Mesodermal cell (in vitro differentiated cells): ENCODE data around the gene TMBIM6.

Experiments
- H3K27ac ChIP-seq: 2 replicates; pipeline ENCODE4 v1.7.0; 2013; ENCODE audit warnings: mild to moderate bottlenecking, low read depth, low read length, moderate library complexity; ENCODE audit not compliant: severe bottlenecking
- H3K36me3 ChIP-seq: 2 replicates; pipeline ENCODE4 v1.7.1; 2013; ENCODE audit warnings: mild to moderate bottlenecking, low read length, moderate library complexity; ENCODE audit not compliant: control insufficient read depth, insufficient read depth
- H3K4me1 ChIP-seq: one replicate; pipeline ENCODE4 v1.7.1; 2013; ENCODE audit warnings: mild to moderate bottlenecking, low read length; ENCODE audit not compliant: insufficient read depth, control insufficient read depth, poor library complexity, severe bottlenecking
- H3K4me3 ChIP-seq: 2 replicates; pipeline ENCODE4 v1.7.0; 2013; ENCODE audit warnings: low read length, control low read depth, mild to moderate bottlenecking; ENCODE audit not compliant: insufficient read depth, poor library complexity, severe bottlenecking; ENCODE audit errors: extremely low read depth
- H3K9me3 ChIP-seq: 2 replicates; pipeline ENCODE4 v1.7.1; 2013; ENCODE audit warnings: mild to moderate bottlenecking, low read length, moderate library complexity; ENCODE audit not compliant: control insufficient read depth
- WGBS, 2 experiments: methylation state at CpG; one replicate each; pipeline ENCODE4 v1.1.5; 2013; ENCODE audit warnings: missing lambda C conversion rate in 2 of 2; ENCODE audit not compliant: insufficient coverage in 2 of 2; 5-methylcytosine and 5-hydroxymethylcytosine counted together

Gene TMBIM6

DNA sequence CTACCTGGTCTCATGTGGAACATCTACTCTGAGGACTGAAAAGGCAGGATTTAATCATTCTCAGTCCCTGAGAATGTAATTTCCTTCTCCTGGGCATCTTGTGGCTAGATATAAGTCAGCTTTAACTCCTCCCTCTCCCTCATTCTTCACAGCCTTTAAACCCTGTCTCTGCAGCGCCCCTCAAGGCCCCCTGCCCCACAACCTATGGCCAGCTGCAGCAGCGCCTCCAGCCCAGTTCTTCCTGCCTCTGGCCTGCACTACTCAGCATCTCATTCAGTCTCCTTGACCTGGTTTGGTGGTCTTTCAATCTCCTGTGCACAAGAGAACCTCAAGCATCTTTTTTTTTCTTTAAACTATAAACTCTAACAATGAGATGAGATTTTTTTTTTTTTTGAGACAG lies 57.6 kb downstream of the TMBIM6 start:
- H3K36me3 ChIP-seq: peaks cover 93% of the 10 kb centered on the region
- H3K9me3 ChIP-seq: no peaks in the 10 kb centered on the region
- H3K27ac ChIP-seq: no peak overlapping the region
- H3K4me3 ChIP-seq: no peak overlapping the region
- WGBS, 2 experiments: 100% methylated on average over 1 of the region's 2 CpGs
- no peaks in the 10 kb centered on the region for H3K4me1 ChIP-seq

DNA sequence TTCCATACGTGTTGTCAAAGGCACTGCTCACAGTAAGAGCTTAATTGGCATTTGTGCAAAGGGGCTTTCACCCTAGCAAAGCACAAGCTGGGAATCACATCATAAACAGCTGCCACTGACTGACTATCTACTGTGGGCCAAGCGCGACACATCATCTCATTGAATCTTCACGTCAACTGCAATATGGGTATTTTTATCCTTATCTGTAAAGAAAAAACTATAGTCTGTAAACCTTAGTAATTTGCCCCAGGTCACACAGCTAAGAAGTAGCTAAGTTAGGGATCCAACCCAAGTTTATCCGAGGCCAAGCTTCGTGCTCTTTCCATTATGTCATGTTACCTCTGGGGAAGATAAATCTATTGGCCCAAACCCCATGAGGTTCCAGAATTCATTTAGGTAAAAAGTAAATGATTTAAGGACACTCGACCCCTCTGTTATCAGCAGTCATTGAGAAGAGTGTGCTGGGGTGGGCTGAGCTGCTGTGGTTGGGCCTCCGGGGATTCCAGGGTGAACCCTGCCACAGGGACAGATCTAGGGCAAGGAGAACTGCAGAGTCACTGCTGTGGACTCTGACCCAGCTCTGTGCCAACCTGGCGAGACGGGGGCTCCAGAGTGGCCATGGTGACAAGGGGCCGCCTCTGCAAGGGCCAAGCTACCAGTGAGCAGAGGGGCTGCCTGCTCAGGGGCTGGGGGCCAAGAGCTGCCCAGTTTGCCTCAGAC lies 59.2 kb downstream of the TMBIM6 start:
- WGBS, 2 experiments: 98 to 99% methylated on average over 6 to 7 of the region's 11 CpGs
- peaks cover 93% of the 10 kb centered on the region for H3K36me3 ChIP-seq
- H3K4me1 ChIP-seq: no peaks in the 10 kb centered on the region
- no peak overlapping the region for H3K4me3 ChIP-seq
- no peak overlapping the region for H3K27ac ChIP-seq
- no peaks in the 10 kb centered on the region for H3K9me3 ChIP-seq

DNA sequence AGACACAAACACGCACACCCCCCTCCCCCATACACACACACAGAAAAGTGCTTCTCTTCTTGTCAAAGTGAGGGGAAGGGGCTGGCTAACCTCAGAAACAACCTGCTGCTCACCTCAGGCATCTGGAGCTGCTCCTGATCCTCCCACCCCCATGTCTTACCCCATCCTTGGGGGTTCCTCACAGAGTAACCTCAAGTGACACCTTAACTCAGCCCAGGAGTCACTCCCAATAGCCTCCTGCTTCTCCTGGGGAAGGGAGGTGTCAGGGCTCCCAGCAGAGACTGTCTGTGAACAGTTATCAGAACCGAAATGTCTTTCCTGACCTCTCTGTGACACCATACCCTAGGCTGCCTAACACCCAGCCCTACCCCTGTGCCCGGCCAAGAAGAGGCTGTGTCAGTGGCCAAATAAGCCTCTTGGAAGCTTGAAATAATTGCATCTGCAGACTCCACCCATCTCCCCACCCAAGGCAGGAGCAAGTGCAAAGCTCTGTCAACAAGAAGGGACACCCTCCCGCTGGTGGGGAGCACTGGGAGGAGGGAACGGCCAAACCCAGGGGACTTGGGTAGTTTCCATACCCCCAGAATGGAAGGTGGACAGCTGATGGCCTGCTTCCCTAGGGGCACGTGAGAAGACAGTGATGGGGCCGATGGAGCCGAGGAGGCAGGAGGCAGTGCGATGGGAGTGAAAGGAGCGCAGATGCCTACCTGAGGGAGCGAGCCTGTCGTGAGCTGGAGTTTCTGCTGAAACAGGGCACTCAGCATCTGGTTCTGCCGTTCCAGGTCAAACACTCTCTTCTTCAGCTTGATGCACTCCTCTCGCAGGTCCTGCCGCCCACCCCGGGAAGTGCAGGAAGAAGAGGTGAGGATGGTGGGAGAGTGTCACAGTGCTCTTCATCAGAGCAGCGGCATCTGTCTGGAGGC lies 60.0 kb downstream of the TMBIM6 start:
- 89 to 99% methylated on average over 13 of the region's 17 CpGs for WGBS, 2 experiments

DNA sequence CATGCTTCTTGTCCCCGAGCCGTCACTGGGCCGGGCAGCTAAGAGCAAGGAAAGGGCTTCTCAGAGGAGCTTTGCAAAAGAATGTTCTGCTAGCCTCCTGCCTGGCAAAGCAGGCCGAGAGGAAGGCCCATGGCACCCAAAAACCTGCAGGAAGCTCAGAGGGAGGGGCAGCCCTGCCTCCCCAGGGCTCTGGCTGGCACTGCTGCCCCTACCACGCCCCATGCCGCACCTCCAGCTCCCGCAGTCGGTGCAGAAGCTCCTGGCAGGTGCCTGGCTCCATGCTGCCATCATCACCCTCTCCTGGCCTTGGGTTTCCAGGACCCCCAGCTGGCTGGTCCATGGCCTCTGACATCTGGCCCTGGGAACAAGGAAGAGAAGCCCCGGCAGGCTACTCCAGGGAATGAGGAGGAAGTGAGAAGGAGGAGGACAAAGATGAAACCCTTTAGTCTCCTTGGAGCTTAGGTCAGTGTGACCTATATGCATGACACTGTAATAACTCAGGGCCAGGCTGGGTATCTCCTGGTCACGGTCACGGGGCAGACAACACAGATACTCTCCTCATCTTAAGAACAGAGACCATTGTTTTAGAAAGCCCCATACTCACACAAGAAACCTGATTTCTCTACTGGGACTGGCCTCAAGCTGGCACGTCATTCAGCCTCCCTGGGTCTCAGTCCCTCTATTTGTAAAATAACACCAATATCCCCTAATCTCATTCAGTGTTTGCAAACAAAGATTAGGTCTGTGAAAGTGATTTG lies 62.5 kb downstream of the TMBIM6 start:
- H3K4me3 ChIP-seq: no peak overlapping the region
- peaks cover 87% of the 10 kb centered on the region for H3K36me3 ChIP-seq
- 90 to 96% methylated on average over 7 to 11 of the region's 12 CpGs for WGBS, 2 experiments

More for the DNA sequence above, 60.0 kb downstream of the TMBIM6 start:
- peaks cover 93% of the 10 kb centered on the region for H3K36me3 ChIP-seq
- no peaks in the 10 kb centered on the region for H3K9me3 ChIP-seq
- H3K4me3 ChIP-seq: no peak overlapping the region
- H3K27ac ChIP-seq: no peak overlapping the region
- H3K4me1 ChIP-seq: no peaks in the 10 kb centered on the region

DNA sequence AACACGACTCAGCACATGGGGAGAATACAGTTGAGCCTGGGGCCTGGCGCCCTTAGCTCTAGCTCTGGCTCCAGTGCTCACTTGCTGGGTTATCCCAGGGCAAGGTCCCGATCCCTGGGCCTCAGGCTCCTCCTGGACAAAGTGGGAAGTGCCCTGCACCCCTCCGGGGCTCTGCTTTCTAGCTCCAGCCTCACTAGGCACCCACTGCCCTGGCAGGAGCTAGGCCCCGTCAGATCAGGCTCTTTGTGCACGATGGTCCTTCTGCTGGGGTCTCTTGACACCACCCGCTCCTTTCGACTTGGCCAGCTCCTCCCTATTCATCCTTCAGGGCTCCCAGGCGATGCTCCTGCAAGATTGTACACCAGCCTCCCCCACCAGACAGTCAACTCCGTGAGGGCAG lies 63.5 kb downstream of the TMBIM6 start:
- no peak overlapping the region for H3K4me3 ChIP-seq
- no peaks in the 10 kb centered on the region for H3K9me3 ChIP-seq
- H3K4me1 ChIP-seq: peaks cover 24% of the 10 kb centered on the region
- 95% methylated on average over 7 to 10 of the region's 10 CpGs for WGBS, 2 experiments
- H3K36me3 ChIP-seq: peaks cover 78% of the 10 kb centered on the region
- H3K27ac ChIP-seq: no peak overlapping the region

More for the DNA sequence above, 62.5 kb downstream of the TMBIM6 start:
- Histone ChIP-seq H3K27ac (no peak overlapping the region), H3K9me3 (no peaks in the 10 kb centered on the region), H3K4me1 (peaks cover 14% of the 10 kb centered on the region)

DNA sequence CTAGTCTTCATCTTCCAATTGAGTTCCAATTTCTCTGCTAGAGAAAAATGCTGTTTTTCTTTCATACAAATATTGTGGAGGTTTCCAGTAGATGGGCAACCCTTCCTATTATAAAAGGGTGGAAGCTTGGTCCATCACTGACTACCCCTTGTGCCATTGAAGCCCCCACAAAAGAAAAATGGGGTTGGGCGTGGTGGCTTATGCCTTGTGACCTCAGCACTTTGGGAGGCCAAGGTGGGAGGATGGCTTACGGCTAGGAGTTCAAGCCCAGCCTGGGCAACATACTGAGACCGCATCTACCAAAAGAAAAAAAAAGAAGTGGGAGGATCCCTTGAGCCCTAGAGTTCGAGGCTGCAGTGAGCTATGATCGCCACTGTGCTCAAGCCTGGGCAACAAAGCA lies 64.1 kb downstream of the TMBIM6 start:
- H3K36me3 ChIP-seq: peaks cover 74% of the 10 kb centered on the region
- H3K9me3 ChIP-seq: no peaks in the 10 kb centered on the region
- 90 to 95% methylated on average over 5 of the region's 5 CpGs for WGBS, 2 experiments

DNA sequence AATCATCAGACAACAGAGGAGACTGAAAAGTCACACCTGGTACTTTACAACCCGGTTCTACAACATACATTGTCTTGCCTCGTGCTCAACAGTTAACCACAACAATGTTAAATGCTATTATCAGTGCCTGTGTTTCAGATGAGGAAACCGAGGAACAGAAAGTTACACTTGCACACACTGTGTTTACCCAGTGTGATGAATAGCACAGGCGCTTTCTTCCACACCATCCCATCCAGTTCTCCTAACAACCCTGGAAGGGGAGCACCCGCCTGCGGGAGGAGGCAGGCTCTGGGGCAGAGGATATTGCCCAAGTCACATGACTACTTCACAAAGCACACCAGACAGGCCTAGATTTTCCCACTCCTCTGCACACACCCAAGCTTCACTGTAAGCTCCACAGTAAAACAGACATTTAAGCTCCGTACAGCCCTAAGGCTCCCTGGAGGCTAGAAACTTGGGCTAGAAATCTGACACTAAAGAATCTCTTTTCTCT lies 65.0 kb downstream of the TMBIM6 start:
- WGBS, 2 experiments: 93% methylated on average over 4 to 7 of the region's 7 CpGs
- H3K36me3 ChIP-seq: peaks cover 65% of the 10 kb centered on the region
- no peak overlapping the region for H3K27ac ChIP-seq
- H3K9me3 ChIP-seq: no peaks in the 10 kb centered on the region
- H3K4me3 ChIP-seq: no peak overlapping the region
- peaks cover 38% of the 10 kb centered on the region for H3K4me1 ChIP-seq

More for the DNA sequence above, 64.1 kb downstream of the TMBIM6 start:
- no peak overlapping the region for H3K27ac ChIP-seq
- no peak overlapping the region for H3K4me3 ChIP-seq
- peaks cover 30% of the 10 kb centered on the region for H3K4me1 ChIP-seq

DNA sequence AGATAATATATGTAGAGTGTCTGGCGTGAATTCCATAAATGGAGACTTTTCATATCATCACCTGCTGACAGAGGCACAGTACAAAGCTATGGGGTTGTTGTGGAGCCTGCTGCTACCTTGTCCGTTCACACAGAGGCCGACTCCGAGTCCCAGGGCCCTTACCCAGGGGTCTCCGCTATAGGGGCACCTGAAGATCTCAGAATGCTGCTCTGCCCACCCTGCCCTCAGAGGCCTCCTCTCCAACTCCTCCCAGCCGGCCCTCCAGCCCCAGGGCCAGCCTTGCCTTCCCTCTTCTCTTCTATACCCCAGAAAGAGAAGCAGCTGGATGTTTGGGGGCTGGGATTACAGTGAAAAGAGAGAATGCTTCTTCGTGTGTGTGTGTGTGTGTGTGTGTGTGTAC lies 65.5 kb downstream of the TMBIM6 start:
- Histone ChIP-seq H3K36me3 (peaks cover 60% of the 10 kb centered on the region), H3K27ac (no peak overlapping the region), H3K9me3 (no peaks in the 10 kb centered on the region), H3K4me3 (no peak overlapping the region), H3K4me1 (peaks cover 42% of the 10 kb centered on the region)
- 93 to 95% methylated on average over 5 of the region's 7 CpGs for WGBS, 2 experiments

DNA sequence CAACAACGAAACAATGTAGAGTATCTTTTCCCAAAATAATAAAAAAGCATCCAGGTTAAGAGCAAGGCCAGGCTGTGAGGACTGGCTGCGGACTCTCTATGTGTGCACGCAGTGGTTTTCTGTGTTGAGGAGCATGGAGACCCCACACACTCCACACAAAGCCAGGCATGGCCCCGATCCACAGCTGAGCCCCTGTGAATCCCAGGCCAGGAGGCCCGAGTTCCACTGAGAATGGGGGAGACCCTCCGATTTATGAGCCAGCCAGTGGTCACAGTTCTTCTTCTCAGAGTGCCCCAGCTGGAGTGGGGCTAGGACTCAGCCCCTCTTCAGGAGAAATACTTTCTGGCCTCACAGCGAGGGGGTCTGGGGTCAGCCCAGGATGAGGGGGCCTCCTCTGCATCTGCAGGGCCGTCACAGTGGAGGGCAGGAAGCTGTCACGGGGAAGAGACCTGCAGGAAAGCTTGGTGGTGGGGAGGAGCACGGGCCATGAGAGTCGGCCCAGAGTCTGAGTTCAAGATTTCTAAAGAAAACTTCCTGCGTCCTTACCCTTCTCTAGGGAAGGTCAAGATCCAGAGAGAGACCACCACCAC lies 66.7 kb downstream of the TMBIM6 start:
- 80 to 81% methylated on average over 7 of the region's 12 CpGs for WGBS, 2 experiments
- Histone ChIP-seq H3K9me3 (no peaks in the 10 kb centered on the region), H3K36me3 (peaks cover 56% of the 10 kb centered on the region), H3K4me1 (peaks cover 42% of the 10 kb centered on the region), H3K27ac (peak overlapping the region; percentile 95), H3K4me3 (no peak overlapping the region)
